Measurements from ENCODE around the gene C1QTNF5.

DNA sequence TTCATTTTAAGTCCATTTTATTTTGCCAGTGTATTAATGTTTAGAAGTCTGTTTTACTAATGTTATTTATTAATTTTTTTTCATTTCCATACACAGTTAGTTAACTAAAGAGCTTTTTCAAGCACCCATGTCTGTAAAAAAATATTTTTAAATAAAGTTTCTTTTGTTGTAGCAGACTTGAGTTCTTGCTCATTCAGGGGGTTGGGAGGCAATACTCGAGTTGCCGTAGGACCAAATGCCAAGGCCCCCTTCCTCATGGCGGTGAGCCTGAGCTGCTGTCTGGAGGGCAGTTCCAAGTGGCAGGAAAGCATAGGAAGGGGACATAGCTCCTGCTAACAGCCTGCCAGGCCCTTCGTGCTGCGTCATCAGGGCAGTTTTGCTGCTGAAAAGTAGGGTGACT lies 32.7 kb downstream of the C1QTNF5 start:
- TF ChIP-seq, protein P1, sequence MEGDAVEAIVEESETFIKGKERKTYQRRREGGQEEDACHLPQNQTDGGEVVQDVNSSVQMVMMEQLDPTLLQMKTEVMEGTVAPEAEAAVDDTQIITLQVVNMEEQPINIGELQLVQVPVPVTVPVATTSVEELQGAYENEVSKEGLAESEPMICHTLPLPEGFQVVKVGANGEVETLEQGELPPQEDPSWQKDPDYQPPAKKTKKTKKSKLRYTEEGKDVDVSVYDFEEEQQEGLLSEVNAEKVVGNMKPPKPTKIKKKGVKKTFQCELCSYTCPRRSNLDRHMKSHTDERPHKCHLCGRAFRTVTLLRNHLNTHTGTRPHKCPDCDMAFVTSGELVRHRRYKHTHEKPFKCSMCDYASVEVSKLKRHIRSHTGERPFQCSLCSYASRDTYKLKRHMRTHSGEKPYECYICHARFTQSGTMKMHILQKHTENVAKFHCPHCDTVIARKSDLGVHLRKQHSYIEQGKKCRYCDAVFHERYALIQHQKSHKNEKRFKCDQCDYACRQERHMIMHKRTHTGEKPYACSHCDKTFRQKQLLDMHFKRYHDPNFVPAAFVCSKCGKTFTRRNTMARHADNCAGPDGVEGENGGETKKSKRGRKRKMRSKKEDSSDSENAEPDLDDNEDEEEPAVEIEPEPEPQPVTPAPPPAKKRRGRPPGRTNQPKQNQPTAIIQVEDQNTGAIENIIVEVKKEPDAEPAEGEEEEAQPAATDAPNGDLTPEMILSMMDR (IDR thresholded peaks at IDR 0.05): no peak
- TF ChIP-seq EZH2 (IDR thresholded peaks at IDR 0.05; ENCODE audit: borderline replicate concordance, insufficient read depth, low read depth, low read length, poor library complexity, severe bottlenecking): no peak

All from B cell (primary cell).